HepG2 (cell line): ENCODE results near the gene SLC9A4. TPM values are rescaled to one million over a fixed set of nuclear protein-coding genes. Genes with fewer than 3 reads are reported as not detected.

Experiments used
- CREB1 ChIP-seq, 2 experiments: fragments of 450-650 bp in 1 of 2; IDR thresholded peaks; 2 replicates each; pipeline ENCODE4 v1.6.1; 2016 to 2017; ENCODE audit warnings: control low read depth in 1 of 2, mild to moderate bottlenecking in 1 of 2, missing compliant biosample characterization in 1 of 2, missing genetic modification characterization in 1 of 2
- CTCF ChIP-seq: sonication (generic); formaldehyde crosslinking; IDR thresholded peaks from 2 replicates; pipeline ENCODE4 v1.5.0; 2020; ENCODE audit warnings: mild to moderate bottlenecking, missing genetic modification reagents, moderate library complexity
- FLYWCH1 ChIP-seq: sonication (generic); formaldehyde crosslinking; IDR thresholded peaks from 2 replicates; pipeline ENCODE4 v1.8.1; 2023; ENCODE audit warnings: mild to moderate bottlenecking, missing genetic modification reagents
- HNRNPK ChIP-seq: fragments of 200-400 bp; formaldehyde crosslinking; IDR thresholded peaks from 2 replicates; pipeline ENCODE4 v1.6.1; 2018; ENCODE audit warnings: low read length, low read depth, moderate library complexity, mild to moderate bottlenecking; ENCODE audit not compliant: poor library complexity, severe bottlenecking
- IRF9 ChIP-seq: sonication (generic); formaldehyde crosslinking; IDR thresholded peaks from 2 replicates; pipeline ENCODE4 v1.8.0; 2022; ENCODE audit warnings: missing genetic modification reagents, mild to moderate bottlenecking, borderline replicate concordance
- REST ChIP-seq, 2 experiments: IDR thresholded peaks; 2 replicates each; pipeline ENCODE4 v1.6.1; 2011 to 2012; ENCODE audit warnings: low read length in 2 of 2, borderline replicate concordance in 1 of 2, low read depth in 1 of 2, mild to moderate bottlenecking in 1 of 2, moderate library complexity in 1 of 2
- SPEN ChIP-seq: sonication (generic); formaldehyde crosslinking; IDR thresholded peaks from 2 replicates; pipeline ENCODE4 v1.5.1; 2020; ENCODE audit warnings: low read depth, mild to moderate bottlenecking, missing genetic modification reagents
- STAG1 ChIP-seq: sonication (generic); formaldehyde crosslinking; IDR thresholded peaks from 2 replicates; pipeline ENCODE4 v1.4.0; 2020; ENCODE audit warnings: missing genetic modification reagents
- WIZ ChIP-seq: sonication (generic); formaldehyde crosslinking; IDR thresholded peaks from 2 replicates; pipeline ENCODE4 v1.5.1; 2020; ENCODE audit warnings: mild to moderate bottlenecking, missing genetic modification reagents
- ZBTB43 ChIP-seq: sonication (generic); formaldehyde crosslinking; conservative IDR thresholded peaks from 2 replicates; pipeline ENCODE4 v1.4.0; 2020; ENCODE audit warnings: missing genetic modification reagents
- ZIK1 ChIP-seq: sonication (generic); formaldehyde crosslinking; IDR thresholded peaks from 2 replicates; pipeline ENCODE4 v1.5.0; 2020; ENCODE audit warnings: mild to moderate bottlenecking, low read depth, missing genetic modification reagents, borderline replicate concordance
- ZNF18 ChIP-seq: sonication (generic); formaldehyde crosslinking; IDR thresholded peaks from 2 replicates; pipeline ENCODE4 v1.8.0; 2022; ENCODE audit warnings: mild to moderate bottlenecking, missing genetic modification reagents; ENCODE audit not compliant: insufficient replicate concordance
- ZNF644 ChIP-seq: IDR thresholded peaks from 2 replicates; pipeline ENCODE4 v1.6.1; 2016; ENCODE audit warnings: low read depth
- ZNF703 ChIP-seq: sonication (generic); formaldehyde crosslinking; IDR thresholded peaks from 2 replicates; pipeline ENCODE4 v1.5.1; 2020; ENCODE audit warnings: missing genetic modification reagents, mild to moderate bottlenecking, moderate library complexity, borderline replicate concordance
- ZNF724P ChIP-seq: sonication (generic); formaldehyde crosslinking; IDR thresholded peaks from 2 replicates; pipeline ENCODE4 v1.8.0; 2022; ENCODE audit warnings: missing genetic modification reagents, borderline replicate concordance
- ZNF891 ChIP-seq: sonication (generic); formaldehyde crosslinking; IDR thresholded peaks from 2 replicates; pipeline ENCODE4 v1.5.0; 2020; ENCODE audit warnings: mild to moderate bottlenecking, missing genetic modification reagents
- ZSCAN22 ChIP-seq: sonication (generic); formaldehyde crosslinking; IDR thresholded peaks from 2 replicates; pipeline ENCODE4 v1.4.0; 2020; ENCODE audit warnings: mild to moderate bottlenecking, missing genetic modification reagents
- polyA plus RNA-seq, 8 experiments: library from polyadenylated mRNA; depleted of rRNA in 3 of 8; stranded (reverse) in 7 of 8; unstranded in 1 of 8; fragments of >200 nt; fragmentation: Illumina TruSeq in 4 of 8; extraction: Trizol in 4 of 8; gene quantifications; 2 replicates each; pipeline versions ENCODE4 v1.2.1 to v1.2.3, GENCODE V29; 2011 to 2016; ENCODE audit warnings: low read depth in 4 of 8, missing spikeins in 1 of 8, mixed read lengths in 1 of 8; ENCODE audit not compliant: insufficient read depth in 1 of 8
- total RNA-seq, 5 experiments: library from RNA; depleted of rRNA; stranded (reverse); fragments of >200 nt; fragmentation: Illumina TruSeq; extraction: Trizol; gene quantifications; 2 replicates each; pipeline ENCODE4 v1.2.3, GENCODE V29; 2016; ENCODE audit warnings: low read depth in 1 of 5

Gene SLC9A4
- total and polyA plus RNA-seq, 2 of the 13 experiments (the other 11 are each of a cell fraction or from before 2014, with no cell fraction given), result not detected

GRCh38 chr2:102520009-102520408 is 47.0 kb downstream of the SLC9A4 start (continued):
- TF ChIP-seq HNRNPK (no peak), ZNF18 (CRISPR knock-in tag) (no peak), CREB1 (IDR thresholded peaks at IDR 0.05) (peak; percentile 15; the same call in 1 of the 2 replicates), CREB1 (CRISPR knock-in tag; IDR thresholded peaks at IDR 0.05) (no peak), IRF9 (CRISPR knock-in tag) (no peak), ZNF703 (CRISPR knock-in tag) (no peak), CTCF (CRISPR knock-in tag) (peak; percentile 84), FLYWCH1 (CRISPR knock-in tag) (no peak), WIZ (CRISPR knock-in tag) (no peak), SPEN (CRISPR knock-in tag) (no peak), ZBTB43 (CRISPR knock-in tag) (no peak), ZNF891 (CRISPR knock-in tag) (no peak), ZSCAN22 (CRISPR knock-in tag) (no peak), ZIK1 (CRISPR knock-in tag) (no peak), ZNF644 (CRISPR knock-in tag) (0 out of 2 replicates have a peak, but pooled peaks have one; percentile 39), STAG1 (CRISPR knock-in tag) (peak; percentile 82), REST (IDR thresholded peaks at IDR 0.05; ENCODE audit: borderline replicate concordance in 1 of 2, low read depth in 1 of 2, low read length in 2 of 2) (peak in 1 of 2 experiments; percentile 63; a peak in 1 of 4 replicates), ZNF724P (CRISPR knock-in tag) (no peak)
